Measurements from ENCODE around the gene ADPRHL1.

DNA sequence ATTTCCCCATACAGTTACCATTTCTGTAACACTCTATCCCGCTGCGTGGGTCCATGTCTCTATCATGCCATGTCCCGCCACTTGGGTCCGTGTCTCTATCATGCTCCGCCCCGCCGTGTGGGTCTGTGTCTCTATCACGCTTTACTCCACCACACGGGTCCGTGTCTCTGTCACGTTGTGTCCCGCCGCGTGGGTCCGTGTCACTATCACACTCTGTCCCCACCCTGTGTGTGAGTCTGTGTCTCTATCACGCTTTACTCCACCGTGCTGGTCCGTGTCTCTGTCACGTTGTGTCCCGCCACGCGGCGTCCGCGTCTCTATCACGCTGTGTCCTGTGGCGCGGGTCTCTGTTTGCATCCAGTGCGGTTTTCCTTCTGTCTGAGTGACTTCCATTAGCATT, 11.6 kb downstream of the ADPRHL1 start:
- TF ChIP-seq, protein P1, sequence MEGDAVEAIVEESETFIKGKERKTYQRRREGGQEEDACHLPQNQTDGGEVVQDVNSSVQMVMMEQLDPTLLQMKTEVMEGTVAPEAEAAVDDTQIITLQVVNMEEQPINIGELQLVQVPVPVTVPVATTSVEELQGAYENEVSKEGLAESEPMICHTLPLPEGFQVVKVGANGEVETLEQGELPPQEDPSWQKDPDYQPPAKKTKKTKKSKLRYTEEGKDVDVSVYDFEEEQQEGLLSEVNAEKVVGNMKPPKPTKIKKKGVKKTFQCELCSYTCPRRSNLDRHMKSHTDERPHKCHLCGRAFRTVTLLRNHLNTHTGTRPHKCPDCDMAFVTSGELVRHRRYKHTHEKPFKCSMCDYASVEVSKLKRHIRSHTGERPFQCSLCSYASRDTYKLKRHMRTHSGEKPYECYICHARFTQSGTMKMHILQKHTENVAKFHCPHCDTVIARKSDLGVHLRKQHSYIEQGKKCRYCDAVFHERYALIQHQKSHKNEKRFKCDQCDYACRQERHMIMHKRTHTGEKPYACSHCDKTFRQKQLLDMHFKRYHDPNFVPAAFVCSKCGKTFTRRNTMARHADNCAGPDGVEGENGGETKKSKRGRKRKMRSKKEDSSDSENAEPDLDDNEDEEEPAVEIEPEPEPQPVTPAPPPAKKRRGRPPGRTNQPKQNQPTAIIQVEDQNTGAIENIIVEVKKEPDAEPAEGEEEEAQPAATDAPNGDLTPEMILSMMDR (IDR thresholded peaks at IDR 0.05; ENCODE audit: poor library complexity) = no peak
- TF ChIP-seq EZH2phosphoT487 (IDR thresholded peaks at IDR 0.05; ENCODE audit: low read depth, severe bottlenecking, unreplicated experiment) (no peak), EZH2 (IDR thresholded peaks at IDR 0.05; ENCODE audit: borderline replicate concordance) (no peak)
